NCI-H446 treated with DMSO at 0.1 percent for 48 hours (cell line): ENCODE results near the gene ZNF311.
"Not testable (repeated sequence)": the region's sequence is repeated elsewhere in the genome, so short reads cannot be mapped to it uniquely, and the experiment has no call there.

Source experiments
- DNase-seq: peaks from one replicate; lab custom pipeline; 2025; lab: John Stamatoyannopoulos, UW

ZNF311 gene

DNA sequence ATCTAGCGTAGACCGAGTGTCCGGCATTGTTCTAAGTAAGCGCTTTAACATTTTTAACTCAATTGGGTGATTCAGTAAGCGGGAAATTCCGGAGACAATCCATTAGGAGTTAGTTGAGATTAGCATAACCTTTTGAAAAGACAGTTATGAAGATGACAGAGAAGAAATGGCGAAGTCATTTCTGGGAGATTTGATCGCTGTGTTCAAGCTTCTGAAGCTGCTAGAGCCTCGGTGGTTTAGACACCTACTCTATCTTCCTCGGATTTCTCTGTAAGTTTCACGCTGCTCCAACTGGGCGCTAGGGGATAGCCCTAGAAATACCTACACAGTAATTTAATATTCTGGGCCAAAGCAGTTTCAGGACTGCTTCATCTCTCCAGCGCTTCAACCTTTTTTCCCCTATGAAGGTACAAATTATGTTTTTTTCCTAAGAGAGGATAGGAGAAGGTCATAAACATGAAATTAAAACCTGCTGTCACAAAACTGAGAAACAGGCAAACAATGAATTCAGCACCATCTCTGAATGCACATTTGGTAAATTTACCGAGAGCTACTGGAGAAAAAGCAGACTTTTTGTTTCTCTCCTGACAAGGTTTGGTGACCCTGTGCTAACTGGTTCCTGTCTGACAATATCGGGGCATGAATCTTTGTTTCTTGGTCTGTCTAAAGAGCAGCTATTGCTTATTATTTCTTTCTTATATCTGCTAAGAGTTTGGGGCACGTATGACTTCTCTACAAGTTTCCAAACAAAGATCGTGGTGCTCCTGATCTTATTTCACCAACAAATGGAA is 22.4 kb downstream of the ZNF311 start:
- peak; percentile 53 for DNase-seq

DNA sequence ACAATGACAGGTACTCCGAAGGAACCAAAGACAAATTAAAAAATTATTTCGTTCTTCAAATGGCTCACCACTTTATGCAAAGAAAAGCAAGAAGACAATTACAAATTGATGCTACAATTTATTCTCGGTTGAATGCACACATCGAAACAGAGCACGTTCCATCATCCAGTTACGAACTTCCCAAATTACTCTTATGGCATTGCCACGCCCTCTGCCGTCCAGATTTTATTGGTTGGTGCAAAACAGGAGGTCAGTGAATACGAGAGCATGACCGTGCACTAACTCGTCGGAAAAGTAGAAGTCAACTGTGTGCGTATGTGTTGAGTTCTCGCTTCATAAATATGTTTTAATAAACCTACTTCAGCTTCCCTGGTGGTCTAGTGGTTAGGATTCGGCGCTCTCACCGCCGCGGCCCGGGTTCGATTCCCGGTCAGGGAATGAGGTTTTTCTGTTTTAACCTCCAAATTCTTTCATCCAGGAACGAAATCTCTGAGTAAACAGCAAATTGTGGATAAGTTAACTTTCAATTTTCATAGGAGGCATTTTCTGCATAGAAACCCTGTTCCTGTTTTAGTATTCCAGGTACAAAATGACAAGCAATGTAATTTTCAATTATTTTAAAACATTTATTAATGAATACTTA is 23.2 kb downstream of the ZNF311 start:
- peak; percentile 74 for DNase-seq

DNA sequence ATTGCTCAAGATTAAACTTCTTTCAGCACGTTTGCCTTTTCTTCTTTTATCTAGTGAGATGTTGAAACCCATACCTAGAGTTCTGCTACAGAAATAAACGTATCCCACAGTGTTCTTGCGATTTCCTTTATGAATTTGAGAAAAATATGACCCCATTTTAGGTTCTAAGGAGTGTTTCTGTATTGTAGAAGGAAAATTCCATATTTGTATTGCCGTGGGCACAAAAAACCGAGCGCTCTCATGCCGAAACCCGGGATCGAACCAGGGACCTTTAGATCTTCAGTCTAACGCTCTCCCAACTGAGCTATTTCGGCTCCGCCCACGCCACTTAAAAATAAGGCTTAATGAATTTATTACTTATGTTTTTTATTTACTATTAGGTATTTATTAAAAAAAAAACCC is 23.7 kb downstream of the ZNF311 start:
- DNase-seq, result peak; percentile 64

DNA sequence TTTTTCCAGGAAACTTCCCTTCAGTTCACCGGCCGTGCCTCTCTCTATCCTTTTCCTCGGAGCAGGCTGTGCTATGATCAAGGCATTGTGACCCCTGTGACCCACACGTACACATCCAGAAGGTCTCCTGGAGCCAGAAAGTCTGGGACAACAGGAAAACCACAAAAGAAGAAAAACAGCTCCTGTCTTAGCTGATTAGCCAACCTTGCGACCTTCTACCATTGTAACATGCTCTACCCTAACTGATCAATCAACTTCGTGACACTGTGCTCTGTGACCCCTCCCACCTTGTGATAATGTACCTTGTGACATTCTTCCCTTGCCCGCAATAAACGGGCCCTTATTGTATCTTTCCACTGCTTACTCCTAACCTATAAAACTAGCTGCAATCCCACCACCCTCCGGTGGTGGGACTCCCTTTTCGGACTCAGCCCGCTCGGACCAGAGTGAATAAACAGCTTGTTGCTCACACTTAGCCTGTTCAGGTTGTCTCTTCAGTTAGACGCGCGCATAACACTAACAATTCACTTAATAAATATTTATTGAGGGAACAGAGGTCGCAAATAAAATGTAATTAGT is 24.2 kb downstream of the ZNF311 start:
- DNase-seq, result peak; percentile 83

DNA sequence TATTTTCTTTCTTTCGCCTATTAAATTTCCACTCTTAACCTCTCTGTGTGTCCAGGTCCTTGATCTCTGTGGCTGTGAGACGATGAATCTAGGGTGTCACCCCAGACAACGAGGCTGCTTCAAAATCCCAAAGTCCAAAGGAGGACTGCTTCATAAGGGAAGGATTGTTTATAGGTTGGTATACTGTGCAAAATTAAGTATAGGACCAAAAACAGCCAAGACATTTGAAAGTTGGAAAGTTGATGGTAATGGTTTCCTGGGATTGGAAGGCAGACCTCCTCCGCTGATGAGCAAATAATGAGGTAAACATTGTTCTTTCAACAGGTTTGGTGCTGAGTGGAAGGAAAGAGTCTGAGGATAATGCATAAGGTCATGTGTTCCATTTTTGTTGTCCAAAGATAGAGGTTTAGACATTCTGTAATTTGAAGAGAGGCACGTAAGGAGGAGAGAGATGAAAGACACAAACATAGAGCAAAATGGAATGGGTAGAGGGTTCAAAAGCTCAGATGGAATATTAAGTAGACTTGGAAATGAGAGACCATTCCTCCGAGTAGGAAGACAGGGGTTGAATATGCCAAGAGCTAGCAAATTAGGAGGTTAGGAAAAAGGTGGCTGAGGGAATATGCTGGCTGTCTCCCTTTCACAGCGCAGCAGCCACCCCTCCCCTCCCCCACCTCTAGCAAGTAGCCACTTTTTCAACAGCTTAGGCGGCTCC is 24.8 kb downstream of the ZNF311 start:
- DNase-seq, result no peak

DNA sequence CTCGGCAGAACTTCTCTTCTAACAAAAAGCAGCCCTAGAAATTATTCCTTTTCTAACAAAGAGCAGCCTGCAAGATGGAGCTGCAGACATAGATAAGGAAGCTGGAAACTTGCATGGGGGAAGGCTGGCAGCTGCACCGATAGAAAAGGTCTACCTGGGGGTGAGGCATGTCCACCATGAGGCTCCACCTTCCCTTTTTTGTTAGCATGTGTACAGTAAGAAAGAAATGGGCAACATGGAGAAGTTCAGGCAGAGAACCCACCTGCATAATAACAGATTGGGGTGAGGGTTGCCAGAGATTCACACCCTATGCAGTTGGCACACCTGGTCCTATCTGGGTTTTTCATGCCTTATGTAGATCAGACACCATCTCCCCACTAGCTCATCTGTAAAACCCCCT is 25.4 kb downstream of the ZNF311 start:
- DNase-seq, result no peak

DNA sequence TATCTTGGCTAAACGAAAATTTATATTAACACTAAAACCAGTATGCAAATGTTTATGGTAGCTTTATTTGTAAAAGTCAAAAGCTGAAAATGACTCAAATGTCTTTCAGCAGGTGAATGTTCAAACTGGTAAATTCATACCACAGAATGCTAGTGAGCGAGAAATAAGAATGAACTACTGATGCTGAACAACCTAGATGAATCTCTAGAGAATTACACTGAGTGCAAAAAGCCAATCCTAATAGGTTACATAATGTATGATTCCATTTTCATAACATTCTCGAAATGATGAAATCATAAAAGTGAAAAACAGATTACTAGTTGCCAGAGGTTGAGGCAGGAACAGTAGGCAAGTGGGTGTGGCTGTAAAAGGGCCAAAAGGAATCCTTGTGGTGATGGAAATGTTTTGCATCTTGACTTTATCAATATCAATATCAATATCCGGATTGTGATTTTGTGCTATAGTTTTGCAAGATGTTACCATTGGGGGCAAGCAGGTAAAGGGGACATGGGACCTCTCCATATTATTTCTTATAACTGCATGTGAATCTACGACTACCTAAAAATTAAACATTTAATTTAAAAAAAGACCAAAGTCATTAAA is 26.1 kb downstream of the ZNF311 start:
- no peak for DNase-seq

DNA sequence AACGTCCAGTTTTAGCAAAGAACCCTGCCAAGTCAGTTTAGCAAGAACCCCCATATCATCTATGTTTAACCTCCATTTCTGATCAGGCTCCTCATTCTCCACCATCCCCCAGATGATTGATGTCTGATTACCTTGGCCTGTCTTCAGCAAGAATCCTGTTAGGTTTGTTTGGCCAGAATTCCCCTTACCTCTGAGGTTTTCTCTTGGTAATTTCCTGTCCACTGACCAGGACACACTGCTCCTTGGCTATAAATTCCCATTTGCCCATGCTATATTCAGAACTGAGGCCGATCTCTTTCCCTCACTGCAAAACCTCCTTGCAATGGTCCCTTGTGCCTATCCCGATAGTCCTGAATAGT is 27.0 kb downstream of the ZNF311 start:
- no peak for DNase-seq

DNA sequence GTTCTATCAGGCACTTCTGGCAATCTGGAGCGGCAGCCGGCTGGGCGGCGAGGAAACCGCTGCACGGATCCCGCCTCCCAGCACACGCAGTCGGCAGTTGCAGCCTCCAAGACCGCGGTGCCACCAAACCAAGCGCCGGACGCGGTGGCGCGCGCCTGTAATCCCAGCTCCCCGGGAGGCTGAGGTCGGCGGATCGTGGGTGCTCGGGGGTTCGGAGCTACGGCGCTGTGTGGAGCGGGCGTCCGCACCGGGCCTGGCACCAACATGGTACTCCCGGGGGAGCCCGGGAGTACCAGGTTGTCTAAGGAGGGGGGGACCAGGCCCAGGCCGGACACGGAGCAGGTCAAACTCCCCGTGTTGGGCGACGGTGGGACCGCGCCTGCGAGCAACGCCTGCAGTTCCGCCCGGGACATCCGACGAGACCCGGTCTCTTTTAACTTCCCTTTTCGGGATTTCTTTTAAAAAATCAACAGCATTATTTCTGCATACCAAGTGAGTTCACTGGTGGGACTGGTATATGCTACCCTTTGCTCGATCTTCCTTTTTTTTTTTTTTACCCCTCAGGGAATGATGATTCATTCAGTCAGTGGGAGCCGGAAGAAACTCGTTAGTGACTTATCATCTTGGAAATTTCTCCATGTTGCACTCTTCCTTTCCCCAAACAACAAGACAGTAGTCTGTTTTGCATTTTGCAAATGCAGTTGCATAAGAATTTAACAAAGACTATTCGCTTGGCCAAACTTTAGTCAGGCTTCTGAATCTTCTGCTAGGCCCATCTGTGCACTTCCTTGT is 27.6 kb downstream of the ZNF311 start:
- DNase-seq, result no peak

DNA sequence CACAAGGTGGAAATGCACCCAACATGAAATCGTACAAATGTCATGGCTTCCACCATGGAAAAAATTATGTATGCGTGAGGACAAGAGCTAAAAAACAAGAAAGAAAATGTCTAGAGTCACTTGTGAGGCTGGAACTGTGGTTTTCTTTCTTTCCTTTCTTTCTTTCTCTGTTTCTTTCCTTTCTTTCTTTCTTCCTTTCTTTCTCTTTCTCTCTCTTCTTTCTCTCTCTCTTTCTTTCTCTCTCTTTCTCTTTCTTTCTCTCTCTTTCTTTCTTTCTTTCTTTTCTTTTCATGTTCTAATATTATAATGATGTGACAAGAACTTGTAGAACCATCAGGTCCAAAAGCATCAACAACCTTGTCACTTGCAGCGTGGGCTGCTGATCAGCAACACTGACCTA is 28.4 kb downstream of the ZNF311 start:
- DNase-seq, result no peak

DNA sequence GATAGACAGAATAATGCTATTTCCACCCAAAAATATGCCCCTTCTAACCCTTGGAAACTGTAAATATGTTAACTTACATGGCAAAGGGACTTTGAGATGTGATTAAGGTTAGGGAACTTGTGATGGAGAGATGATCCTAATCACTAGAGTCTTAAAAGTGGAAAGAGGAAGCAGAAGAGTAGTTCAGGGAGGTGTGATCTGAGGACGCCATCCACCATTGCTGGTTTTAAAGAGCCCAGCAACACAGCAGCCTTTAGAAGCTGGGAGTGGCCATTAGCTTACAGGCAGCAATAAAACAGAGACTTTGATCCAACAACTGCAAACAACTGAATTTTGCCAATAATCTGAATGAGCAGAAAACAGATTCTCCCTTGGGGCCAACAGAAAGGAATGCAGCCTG is 30.6 kb downstream of the ZNF311 start:
- no peak for DNase-seq

DNA sequence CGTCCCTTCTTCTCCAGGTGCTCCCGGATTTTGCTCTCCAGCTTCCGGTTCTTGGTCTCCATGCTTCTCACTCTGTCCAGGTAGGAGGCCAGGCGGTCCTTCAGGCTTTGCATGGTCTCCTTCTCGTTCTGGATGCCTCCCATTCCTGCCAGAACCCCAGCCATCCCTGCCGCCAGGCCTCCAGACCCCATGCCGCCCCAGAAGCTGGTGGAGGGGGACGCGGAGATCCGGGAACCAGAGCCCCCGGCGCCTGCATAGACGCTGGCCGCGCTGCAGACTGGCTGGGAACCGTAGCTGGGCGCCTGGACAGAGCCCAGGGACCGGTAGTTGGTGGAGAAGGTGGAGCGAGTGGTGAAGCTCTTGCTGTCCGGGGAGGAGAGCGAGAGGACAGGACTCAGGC is 35.1 kb downstream of the ZNF311 start:
- not testable (repeated sequence) for DNase-seq

DNA sequence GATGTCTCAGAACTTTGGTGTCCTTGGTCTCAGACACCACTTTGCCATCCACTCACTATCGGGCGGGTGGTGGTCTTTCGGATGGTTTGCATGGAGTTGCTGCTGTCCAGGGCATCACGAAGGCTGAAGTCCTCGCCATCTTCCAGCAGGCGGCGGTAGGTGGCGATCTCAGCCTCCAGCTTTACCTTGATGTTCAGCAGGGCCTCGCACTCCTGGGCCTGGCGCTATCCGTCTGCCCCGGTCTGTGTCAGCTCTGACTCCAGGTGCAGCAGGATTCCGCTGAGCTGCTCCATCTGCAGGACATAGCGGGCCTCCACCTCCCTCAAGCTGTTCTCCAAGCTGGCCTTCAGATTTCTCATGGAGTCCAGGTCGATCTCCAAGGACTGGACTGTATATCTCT is 36.0 kb downstream of the ZNF311 start:
- DNase-seq, result no peak

DNA sequence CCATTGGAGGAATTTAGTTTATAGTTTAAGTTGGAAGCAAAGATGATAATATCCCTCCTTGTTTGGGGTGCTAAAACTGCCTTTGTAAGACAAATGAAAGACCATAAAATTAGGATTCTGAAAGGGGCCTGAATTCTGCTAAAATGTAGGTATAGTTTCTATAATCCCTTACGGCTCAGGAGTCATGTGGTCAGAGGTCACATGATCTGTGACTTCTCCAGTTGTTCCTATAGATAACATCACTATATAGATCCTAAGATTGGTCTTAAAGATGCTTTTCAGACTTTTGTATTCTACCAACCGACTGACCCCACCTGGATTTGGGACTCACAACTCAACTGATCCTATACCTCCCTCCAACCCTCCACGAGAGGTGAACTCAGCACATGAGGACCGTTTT is 36.6 kb downstream of the ZNF311 start:
- DNase-seq, result no peak

DNA sequence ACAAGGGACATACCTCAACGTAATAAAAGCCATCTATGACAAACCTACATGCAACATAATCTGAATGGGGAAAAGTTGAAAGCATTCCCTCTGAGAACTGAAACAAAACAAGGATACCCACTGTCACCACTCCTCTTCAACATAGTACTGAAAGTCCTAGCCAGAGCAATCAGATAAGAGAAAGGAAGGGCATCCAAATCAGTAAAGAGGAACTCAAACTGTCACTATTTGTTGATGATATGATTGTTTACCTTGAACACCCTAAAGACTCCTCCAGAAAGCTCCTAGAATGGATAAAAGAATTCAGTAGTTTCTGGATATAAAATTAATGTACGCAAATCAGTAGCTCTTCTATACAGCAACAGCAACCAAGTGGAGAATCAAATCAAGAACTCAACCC is 39.4 kb downstream of the ZNF311 start:
- no peak for DNase-seq

DNA sequence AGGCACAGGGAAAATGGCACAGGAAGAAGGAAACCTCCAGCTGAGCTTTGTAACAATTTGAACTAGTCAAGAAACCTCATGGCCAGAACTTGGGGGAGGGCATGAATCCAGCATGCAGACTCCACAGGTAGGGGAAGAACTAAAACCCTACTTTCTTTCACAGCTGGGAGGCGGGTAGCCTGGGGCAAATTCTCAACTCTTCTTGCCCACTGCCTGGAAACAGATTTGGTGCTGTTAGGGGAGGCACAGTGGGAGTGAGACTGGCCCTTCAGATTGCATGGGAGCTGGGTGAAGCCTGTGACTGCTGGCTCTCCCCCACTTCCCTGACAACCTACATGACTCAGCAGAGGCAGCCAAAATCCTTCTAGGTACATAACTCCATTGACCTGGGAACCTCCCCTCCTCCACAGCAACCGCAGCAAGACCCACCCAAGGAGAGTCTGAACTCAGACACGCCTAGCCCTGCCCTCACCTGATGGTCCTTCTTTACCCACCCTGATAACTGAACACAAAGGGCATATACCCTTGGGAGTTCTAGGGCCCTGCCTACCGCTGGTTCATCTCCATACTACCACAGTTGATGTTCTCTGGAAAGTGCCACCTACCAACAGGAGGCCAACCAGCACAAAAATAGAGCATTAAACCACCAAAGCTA is 44.1 kb downstream of the ZNF311 start:
- no peak for DNase-seq

DNA sequence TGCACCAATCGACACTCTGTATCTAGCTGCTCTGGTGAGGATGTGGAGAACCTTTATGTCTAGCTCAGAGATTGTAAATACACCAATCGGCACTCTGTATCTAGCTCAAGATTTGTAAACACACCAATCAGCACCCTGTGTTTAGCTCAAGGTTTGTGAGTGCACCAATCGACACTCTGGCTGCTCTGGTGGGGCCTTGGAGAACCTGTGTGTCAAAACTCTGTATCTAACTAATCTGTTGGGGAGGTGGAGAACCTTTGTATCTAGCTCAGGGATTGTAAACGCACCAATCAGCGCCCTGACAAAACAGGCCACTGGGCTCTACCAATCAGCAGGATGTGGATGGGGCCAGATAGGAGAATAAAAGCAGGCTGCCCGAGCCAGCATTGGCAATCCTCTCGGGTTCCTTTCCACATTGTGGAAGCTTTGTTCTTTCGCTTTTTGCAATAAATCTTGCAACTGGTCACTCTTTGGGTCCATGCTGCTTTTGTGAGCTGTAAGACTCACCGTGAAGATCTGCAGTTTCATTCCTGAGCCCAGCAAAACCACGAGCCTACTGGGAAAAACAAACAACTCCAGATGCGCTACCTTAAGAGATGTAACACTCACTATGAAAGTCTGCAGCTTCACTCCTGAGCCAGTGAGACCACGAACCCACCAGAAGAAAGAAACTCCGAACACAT is 46.4 kb downstream of the ZNF311 start:
- DNase-seq, result peak; percentile 26

DNA sequence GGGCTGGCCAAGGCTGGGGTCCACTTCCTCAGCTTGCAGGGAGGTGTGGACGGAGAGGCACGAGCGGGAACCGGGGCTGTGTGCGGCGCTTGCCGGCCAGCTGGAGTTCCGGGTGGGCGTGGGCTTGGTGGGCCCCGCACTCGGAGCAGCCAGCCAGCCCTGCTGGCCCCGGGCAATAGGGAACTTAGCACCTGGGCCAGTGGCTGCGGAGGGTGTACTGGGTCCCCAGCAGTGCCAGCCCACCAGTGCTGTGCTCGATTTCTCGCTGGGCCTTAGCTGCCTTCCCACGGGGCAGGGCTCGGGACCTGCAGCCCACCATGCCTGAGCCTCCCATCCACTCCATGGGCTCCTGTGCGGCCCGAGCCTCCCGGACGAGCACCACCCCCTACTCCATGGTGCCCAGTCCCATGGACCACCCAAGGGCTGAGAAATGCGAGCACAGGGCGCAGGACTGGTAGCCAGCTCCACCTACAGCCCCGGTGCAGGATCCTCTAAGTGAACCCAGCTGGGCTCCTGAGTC is 47.3 kb downstream of the ZNF311 start:
- DNase-seq, result not testable (repeated sequence)

DNA sequence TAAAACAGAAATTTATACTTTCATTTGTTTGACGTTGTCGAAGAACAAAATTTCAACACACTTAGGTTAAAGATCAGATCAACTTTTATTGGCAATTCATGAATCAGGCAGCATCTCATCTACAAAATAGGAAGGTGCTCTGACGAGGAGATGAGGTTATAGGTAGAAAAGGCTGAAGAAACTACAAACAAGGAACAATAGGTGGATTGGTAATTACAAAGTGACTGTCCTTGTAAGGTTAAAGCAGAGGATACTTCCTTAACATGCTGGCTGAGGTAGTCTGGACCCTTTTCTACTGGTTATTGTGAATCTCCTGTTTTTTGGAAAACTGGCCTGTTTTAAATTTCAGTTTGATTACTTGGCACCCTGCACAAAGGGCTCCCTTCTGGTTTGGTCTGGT is 48.8 kb downstream of the ZNF311 start:
- no peak for DNase-seq

DNA sequence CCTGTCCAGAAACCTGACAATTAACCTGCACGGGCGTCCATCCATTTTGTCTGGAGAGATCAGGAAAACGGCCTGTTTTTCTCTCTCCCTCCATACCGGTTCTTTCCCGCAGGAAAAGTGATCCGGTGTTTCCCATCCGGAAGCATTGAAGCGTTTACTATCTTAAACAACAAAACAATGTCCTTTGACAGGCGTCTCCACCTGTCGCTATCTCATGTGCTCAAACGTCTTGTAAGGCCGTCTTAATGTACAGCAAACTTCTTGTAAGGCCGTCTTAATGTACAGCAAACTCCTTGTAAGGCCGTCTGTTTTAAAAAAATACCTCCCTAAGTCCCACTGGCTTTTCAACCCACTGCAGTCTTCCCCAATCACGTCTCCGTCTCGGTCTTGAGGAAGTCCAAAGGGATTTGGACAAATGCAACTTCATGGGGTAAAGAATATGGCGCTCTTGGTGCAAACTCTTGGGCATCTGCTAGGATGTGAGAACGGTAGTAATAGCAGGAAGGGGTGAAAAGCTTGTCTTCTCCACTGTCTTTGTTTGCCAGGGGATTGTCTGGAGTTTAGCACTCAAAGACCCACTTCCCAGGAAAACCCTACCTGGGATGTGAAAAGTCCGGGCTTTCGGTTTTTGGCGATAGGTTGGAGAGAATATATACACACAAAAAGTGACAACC is 51.4 kb downstream of the ZNF311 start:
- no peak for DNase-seq
